Urinary bladder (tissue), 4 donors: Measurements from ENCODE around the gene GCM1. TPM values are rescaled to one million over a fixed set of nuclear protein-coding genes. Genes with fewer than 3 reads are reported as not detected.

Experiments used
- DNase-seq: peaks from one replicate; pipeline ENCODE4 v3.0.0-alpha.2; 2015; ENCODE audit errors: extremely low spot score
- H3K27ac ChIP-seq: one replicate; pipeline ENCODE4 v1.5.1; 2013; ENCODE audit warnings: low read depth, mild to moderate bottlenecking, moderate library complexity
- H3K36me3 ChIP-seq: one replicate; pipeline ENCODE4 v1.6.1; 2013; ENCODE audit warnings: mild to moderate bottlenecking, moderate library complexity; ENCODE audit not compliant: insufficient read depth
- H3K4me1 ChIP-seq: one replicate; pipeline ENCODE4 v1.6.1; 2013; ENCODE audit warnings: mild to moderate bottlenecking, moderate library complexity; ENCODE audit not compliant: insufficient read depth
- H3K4me3 ChIP-seq: one replicate; pipeline ENCODE4 v1.5.1; 2013; ENCODE audit warnings: low read depth, low read length
- WGBS: extraction: QIAGEN DNeasy Blood & Tissue Kit; methylation state at CpG from one replicate; pipeline ENCODE4 v1.1.7; 2013; 5-methylcytosine and 5-hydroxymethylcytosine counted together
- polyA plus RNA-seq: library from polyadenylated mRNA; stranded (reverse); fragments of 200-250 nt; gene quantifications from one replicate; pipeline ENCODE4 v1.2.3, GENCODE V29; 2013
- total RNA-seq: library from RNA; depleted of rRNA; stranded (reverse); fragments of >200 nt; gene quantifications from one replicate; pipeline ENCODE4 v1.2.3, GENCODE V29; 2014
- donor health status: healthy with polysubstance abuse.
- donor health status: healthy.

The GCM1 gene
- total and polyA plus RNA-seq, 2 donors = not detected

DNA sequence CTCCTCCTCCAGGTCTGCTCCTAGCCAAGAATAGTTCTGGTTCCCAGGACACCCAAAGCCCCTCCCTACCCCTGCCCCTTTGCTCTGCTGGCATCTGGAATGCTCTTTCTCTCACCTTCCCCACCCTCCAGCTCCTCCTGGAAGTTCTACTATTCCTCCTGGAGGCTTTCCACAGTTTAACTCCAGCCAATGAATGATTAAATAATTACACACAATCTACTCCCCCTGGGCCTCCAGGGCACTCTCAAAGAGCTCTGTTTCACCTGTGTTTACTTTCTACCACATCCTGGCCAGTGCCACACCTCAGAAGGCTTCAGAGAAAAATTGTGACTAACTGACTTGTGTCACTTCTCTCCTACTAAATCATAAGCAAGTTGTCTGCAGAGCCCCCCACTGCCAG is 36.2 kb downstream of the GCM1 start:
- H3K4me1 ChIP-seq = no peaks in the 10 kb centered on the region
- H3K36me3 ChIP-seq = no peaks in the 10 kb centered on the region
- no peak overlapping the region for H3K27ac ChIP-seq
- no peak for DNase-seq
- H3K4me3 ChIP-seq = no peak overlapping the region

DNA sequence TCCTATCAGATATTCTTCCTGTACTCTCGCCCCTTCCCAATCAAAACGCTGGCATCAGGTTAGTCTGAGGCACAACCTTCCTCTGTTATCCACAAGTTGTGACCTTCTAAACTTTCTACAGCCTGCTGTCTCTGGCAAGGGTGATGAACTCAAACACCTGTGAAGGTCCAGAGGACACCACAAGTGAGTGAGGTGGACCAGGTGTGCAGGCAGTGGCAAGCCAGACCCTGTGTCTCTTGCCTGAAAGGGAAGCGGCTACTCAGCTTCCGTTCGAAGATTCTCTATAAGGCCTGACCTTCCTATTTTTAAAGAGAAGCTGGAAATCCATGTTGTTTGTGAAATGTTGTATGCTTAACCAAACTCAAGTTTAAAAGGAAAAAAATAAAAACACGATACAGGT is 36.8 kb downstream of the GCM1 start:
- Histone ChIP-seq H3K4me1 (no peaks in the 10 kb centered on the region), H3K36me3 (no peaks in the 10 kb centered on the region), H3K27ac (no peak overlapping the region), H3K4me3 (no peak overlapping the region)
- no peak for DNase-seq
- 86% methylated on average over 6 of the region's 6 CpGs for WGBS

DNA sequence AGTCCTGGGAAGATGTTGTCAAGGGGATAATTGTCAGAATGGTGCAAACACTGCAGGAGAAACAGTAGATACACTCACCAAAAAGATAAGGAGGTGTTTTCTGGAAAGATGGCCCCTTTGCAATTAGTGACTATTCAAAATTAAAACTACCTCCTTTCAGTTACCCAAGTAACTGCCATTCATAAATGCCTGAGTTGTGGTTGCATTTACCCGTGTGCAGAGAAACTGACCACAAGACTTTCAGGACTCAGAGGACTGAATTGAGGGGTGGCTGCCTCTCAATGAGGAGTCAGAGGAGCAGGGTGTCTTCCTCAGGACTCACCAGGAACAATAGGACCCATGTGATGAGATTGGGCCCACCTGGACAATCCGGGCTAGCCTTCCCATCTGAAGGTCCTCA is 39.0 kb downstream of the GCM1 start:
- H3K4me1 ChIP-seq = no peaks in the 10 kb centered on the region
- no peak overlapping the region for H3K4me3 ChIP-seq
- WGBS = 95% methylated on average over 2 of the region's 2 CpGs
- H3K36me3 ChIP-seq = no peaks in the 10 kb centered on the region
- DNase-seq = no peak
- H3K27ac ChIP-seq = no peak overlapping the region

DNA sequence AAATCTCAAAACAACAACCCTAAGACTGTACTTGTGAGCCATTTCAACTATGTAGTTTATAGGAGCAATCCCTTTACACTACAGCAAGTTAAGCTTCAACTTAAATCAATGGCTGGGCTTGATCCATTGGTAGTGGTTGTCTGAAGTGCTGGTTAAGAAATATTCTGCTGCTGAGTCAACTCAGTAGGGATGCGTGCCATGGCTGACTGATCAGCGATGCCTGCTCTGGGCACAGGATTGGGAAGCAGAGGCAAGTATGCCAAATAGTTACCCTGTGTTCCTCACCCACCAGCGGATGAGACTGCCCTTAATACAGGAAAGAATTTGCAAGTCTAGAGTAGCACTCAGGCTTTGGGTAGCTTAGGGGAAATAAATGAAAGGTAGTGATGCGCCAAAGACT is 41.5 kb downstream of the GCM1 start:
- Histone ChIP-seq H3K4me1 (no peaks in the 10 kb centered on the region), H3K36me3 (no peaks in the 10 kb centered on the region), H3K4me3 (no peak overlapping the region), H3K27ac (no peak overlapping the region)
- WGBS = 94% methylated on average over 4 of the region's 4 CpGs
- no peak for DNase-seq

DNA sequence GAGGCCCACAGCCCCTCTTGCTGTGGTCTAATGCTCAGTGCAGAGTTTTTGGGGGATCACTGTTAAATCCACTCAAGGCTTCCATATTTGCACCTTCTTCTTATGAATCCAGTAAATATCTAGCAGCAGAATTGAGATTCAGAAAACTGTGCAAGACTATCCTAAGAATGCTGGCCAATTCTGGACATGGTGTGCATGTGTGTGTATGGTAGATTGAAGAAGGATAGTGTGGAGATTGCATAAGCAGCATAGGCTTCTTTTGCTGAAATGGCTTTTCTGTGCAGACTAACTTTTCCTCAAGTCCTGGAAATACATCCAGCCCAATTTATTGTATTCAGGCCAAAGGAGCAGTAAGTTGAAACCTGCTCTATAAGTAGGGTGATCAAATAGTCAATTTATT is 43.7 kb downstream of the GCM1 start:
- H3K4me1 ChIP-seq = no peaks in the 10 kb centered on the region
- no peak overlapping the region for H3K27ac ChIP-seq
- no peak for DNase-seq
- no peak overlapping the region for H3K4me3 ChIP-seq
- peaks cover 3% of the 10 kb centered on the region for H3K36me3 ChIP-seq

DNA sequence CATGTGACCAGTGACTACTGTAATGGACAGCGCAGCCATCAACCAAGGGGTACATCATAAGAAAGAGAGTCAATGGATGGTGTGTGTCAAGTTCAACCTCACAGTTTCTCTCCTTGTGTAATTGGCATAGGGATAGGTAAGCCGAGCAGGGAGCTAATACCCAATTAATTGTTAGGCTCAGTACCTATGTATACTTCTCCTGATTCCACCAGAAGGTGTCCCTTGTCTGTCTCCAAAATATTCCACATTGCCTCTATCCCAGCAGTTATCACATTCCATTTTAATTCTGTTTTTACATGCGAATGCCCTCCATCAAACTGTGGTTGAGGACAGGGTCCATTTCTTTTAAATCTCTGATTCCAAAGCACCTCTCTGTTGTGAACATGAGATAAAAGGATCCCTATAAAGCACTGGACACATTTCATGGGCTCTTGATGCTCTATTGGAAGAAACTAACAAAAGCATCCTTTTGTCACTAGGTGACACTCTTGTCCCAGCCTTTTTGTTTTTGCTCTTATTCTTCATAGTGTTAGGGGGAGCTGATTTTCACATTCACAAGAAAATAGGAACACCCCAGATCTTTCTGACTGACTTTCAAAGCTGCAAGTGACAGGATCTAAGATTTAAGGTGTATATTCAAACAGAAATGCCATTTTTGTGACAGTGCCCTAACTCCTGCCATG is 44.5 kb downstream of the GCM1 start:
- no peak overlapping the region for H3K27ac ChIP-seq
- WGBS = 90% methylated on average over 3 of the region's 3 CpGs
- DNase-seq = no peak

DNA sequence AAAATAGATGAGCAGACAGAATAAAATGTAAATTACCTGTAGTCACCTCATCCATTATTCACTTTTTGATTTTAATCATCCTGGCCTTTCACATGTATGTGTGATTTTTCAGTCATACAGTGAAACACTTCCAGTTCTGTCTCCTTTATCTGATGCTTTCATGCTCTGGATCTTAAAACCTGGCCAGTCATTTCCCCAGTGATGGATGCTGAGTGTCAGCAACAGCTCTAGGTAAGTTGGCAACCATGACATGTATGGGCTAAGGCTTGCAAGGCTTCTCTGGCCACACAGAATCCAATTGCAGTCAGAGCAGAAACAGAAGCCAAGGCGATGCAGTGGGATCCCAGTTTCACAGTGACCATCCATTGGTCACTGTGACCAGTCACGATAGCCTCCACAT is 47.6 kb downstream of the GCM1 start:
- Histone ChIP-seq H3K36me3 (peaks cover 14% of the 10 kb centered on the region), H3K4me3 (no peak overlapping the region), H3K27ac (no peak overlapping the region), H3K4me1 (no peaks in the 10 kb centered on the region)
- DNase-seq = no peak
- 96% methylated on average over 2 of the region's 2 CpGs for WGBS

More for the DNA sequence above, 44.5 kb downstream of the GCM1 start:
- Histone ChIP-seq H3K36me3 (peaks cover 5% of the 10 kb centered on the region), H3K4me3 (no peak overlapping the region), H3K4me1 (no peaks in the 10 kb centered on the region)

DNA sequence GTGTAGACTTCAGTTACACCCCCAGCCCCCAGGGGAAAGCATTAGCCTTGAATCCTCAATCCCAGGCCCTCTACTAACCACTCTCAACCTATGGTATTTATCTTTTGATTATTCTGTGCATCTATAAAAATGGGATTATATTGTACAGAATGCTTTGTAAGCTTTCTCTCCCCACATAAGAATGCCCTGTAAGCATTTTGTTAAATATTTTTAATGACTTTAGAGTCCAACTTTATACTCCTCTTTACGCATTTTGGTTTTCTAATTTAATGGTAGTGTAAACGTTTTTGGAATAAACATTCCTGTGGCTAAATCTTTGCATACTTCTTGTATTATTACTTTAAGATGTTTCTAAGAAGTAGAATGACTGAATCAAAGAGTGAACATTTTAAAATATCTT is 48.1 kb downstream of the GCM1 start:
- H3K36me3 ChIP-seq = peaks cover 14% of the 10 kb centered on the region
- no peak overlapping the region for H3K4me3 ChIP-seq
- WGBS = 19% methylated on average over 2 of the region's 2 CpGs
- H3K4me1 ChIP-seq = no peaks in the 10 kb centered on the region
- DNase-seq = no peak
- no peak overlapping the region for H3K27ac ChIP-seq

DNA sequence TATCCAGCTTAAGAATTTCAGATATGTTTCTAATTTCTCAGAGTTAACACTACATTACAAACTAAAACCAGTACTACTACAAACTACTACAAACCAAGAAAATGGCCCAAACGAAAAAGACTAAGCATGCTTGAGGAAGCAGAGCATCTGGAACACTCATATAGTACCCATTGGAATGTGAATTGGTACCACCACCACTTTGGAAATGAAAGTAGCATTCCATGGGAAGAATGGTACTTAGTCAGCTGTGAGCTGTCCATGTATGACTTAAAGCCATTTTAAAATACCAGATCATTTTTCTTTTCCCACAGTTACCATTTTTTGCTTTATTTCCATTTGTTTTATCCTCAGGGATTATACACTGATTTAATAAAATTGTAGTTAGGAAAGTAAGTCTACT is 52.9 kb downstream of the GCM1 start:
- peaks cover 17% of the 10 kb centered on the region for H3K36me3 ChIP-seq

DNA sequence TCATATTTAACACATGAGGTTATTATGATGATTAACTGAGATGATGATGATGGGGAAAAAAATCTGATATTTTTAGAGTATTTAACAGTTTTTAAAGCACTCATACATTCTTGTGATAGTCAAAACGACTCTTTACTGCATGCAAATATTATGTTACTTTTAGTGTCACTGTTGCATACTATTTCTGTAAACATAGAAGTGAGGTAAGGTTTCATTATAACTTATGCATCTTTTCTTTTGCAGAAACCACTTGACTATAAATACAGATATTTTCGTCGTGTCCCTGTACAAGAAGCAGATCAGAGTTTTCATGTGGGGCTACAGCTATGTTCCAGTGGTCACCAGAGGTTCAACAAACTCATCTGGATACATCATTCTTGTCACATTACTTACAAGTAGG is 53.4 kb downstream of the GCM1 start:
- H3K27ac ChIP-seq = no peak overlapping the region
- H3K4me1 ChIP-seq = no peaks in the 10 kb centered on the region
- H3K4me3 ChIP-seq = no peak overlapping the region
- DNase-seq = no peak
- peaks cover 15% of the 10 kb centered on the region for H3K36me3 ChIP-seq
- 93% methylated on average over 3 of the region's 3 CpGs for WGBS

More for the DNA sequence above, 52.9 kb downstream of the GCM1 start:
- no peak for DNase-seq
- 71% methylated on average over 1 of the region's 1 CpG for WGBS
- Histone ChIP-seq H3K4me1 (no peaks in the 10 kb centered on the region), H3K27ac (no peak overlapping the region), H3K4me3 (no peak overlapping the region)

DNA sequence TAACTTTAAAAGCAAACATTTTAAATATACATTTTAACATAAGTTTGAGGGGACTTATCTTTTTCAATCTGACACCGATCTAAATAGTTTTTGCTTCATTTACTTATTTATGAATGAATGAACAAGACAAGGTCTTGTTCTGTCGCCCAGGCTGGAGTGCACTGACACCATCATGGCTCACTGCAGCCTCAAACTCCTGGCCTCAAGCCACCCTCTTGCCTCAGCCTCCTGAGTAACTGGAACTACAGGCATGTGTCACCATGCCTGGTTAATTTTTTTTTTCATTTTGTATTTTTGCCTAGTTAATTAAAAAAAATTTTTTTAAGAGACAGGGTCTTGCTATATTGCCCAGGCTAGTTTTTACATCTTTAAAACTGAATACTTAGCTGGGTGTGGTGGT is 58.1 kb downstream of the GCM1 start:
- Histone ChIP-seq H3K4me3 (no peak overlapping the region), H3K4me1 (no peaks in the 10 kb centered on the region), H3K36me3 (peaks cover 3% of the 10 kb centered on the region), H3K27ac (no peak overlapping the region)
- DNase-seq = no peak
- 94% methylated on average over 2 of the region's 2 CpGs for WGBS

DNA sequence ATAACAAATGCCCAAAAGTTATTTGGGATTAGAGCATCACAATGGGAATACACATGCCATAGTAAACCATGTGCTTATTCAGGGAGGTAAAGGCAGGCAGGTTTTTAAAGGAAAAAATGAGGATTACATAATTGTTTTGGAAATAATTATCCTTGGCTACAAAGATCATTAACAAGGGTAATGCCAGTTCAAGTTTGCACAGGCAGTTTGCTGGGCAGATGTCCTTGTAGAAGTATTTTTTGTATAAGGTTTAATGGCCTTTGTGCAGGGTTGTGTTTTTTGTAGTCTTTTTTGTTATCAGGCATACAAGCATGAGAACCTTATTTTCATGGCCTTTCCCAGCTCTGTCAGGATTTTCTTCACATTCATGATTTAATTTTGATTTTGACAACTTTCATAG is 58.7 kb downstream of the GCM1 start:
- H3K4me1 ChIP-seq = no peaks in the 10 kb centered on the region
- no peak overlapping the region for H3K27ac ChIP-seq
- no peak overlapping the region for H3K4me3 ChIP-seq
- H3K36me3 ChIP-seq = peaks cover 1% of the 10 kb centered on the region
- DNase-seq = no peak

DNA sequence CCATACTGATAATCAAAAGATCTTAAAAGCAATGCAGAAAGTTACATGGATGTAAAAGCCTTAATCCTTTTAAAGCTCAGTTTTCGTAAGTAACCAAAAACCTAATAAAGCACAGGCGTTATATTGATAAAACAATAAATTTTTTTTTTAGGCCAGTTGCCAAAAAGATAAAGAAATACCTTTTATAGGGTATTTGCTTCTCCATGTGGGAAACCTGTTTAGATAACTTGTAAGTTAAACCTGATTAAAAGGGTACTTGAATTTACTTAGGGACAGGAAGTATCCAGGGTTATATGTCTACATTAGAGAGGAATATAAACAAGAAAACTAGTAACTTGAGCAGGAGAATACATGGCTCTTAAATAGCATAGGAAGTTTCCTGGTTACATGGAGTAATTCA is 62.3 kb downstream of the GCM1 start:
- Histone ChIP-seq H3K36me3 (peaks cover 3% of the 10 kb centered on the region), H3K4me1 (no peaks in the 10 kb centered on the region), H3K27ac (no peak overlapping the region), H3K4me3 (no peak overlapping the region)
- 40% methylated on average over 2 of the region's 2 CpGs for WGBS
- DNase-seq = no peak

DNA sequence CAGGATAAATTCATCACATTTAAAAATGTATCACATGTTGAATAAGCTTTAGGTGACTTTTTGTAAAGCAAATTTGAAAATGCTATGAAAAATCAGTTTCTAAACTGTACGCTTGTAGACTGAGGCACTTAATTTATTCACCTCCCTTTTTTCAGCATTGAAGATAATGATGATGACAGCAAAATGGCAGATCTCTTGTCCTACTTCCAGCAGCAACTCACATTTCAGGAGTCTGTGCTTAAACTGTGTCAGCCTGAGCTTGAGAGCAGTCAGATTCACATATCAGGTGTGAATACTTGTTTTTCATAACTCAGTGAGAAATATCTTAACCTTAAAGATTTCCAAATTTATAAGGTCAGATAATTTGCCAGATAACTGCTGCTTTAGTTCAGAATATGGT is 67.8 kb downstream of the GCM1 start:
- Histone ChIP-seq H3K4me1 (no peaks in the 10 kb centered on the region), H3K4me3 (no peak overlapping the region), H3K27ac (no peak overlapping the region), H3K36me3 (peaks cover 8% of the 10 kb centered on the region)
- 100% methylated on average over 1 of the region's 1 CpG for WGBS
- DNase-seq = no peak
